ENCODE data around the gene MRPL23. TPM values are rescaled to one million over a fixed set of nuclear protein-coding genes. Genes with fewer than 3 reads are reported as not detected.
A peak's percentile ranks its signal among the peaks of the same experiment; 100 is the strongest.

Gene MRPL23
- total RNA-seq, 1 donor from 2014 or later: 93.6 TPM

DNA sequence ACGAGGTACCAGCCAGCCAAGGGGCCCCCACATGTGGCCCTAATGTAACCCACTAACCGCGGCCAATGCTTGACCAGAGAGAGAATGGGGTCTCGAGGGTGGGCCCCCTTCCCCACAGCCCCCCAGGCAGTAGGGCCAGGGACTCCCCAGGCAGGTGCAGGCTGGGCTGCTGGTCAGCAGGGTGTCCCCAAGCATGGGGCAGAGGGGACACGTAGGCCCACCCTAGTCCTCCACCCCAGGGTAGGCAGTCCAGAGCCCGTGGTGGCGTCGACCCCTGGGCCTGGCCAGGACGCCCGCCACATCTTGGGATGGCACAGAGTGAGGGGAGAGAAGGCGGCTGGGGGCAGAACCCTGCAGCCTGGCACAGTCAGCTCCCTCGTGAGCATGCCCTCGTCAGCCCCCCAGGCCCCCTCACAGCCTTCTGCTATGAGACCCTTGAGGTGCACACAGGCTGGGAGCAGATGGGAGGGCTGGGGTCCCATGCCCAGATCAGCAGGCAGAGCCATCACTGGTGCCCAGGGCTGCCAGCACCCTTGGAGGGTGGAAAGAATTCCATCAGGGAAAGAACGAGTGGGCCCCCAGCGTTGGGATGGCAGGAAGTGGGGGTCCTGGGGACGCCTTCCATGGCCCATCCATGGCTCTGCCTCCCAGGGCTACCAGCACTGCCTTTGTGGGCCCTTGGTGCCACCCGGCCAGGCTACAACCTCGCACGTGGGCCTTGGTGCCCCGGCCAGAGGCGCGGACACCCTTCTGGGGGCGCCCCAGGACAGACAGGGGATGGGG is 21.6 kb upstream of the MRPL23 start:
- TF ChIP-seq, protein P1, sequence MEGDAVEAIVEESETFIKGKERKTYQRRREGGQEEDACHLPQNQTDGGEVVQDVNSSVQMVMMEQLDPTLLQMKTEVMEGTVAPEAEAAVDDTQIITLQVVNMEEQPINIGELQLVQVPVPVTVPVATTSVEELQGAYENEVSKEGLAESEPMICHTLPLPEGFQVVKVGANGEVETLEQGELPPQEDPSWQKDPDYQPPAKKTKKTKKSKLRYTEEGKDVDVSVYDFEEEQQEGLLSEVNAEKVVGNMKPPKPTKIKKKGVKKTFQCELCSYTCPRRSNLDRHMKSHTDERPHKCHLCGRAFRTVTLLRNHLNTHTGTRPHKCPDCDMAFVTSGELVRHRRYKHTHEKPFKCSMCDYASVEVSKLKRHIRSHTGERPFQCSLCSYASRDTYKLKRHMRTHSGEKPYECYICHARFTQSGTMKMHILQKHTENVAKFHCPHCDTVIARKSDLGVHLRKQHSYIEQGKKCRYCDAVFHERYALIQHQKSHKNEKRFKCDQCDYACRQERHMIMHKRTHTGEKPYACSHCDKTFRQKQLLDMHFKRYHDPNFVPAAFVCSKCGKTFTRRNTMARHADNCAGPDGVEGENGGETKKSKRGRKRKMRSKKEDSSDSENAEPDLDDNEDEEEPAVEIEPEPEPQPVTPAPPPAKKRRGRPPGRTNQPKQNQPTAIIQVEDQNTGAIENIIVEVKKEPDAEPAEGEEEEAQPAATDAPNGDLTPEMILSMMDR (IDR thresholded peaks at IDR 0.05; ENCODE audit: borderline replicate concordance): no peak
- Histone ChIP-seq H3K27ac (replicated peaks) (peak overlapping the region; percentile 92), H3K4me1 (peaks cover 80% of the 10 kb centered on the region), H3K4me3 (no peak overlapping the region), H3K9me3 (replicated peaks) (no peaks in the 10 kb centered on the region), H3K27me3 (ENCODE audit: low read depth) (no peaks in the 10 kb centered on the region), H3K36me3 (no peaks in the 10 kb centered on the region)
- intact Hi-C loops (cut with micrococcal nuclease): no loop called here
- no peak for DNase-seq

DNA sequence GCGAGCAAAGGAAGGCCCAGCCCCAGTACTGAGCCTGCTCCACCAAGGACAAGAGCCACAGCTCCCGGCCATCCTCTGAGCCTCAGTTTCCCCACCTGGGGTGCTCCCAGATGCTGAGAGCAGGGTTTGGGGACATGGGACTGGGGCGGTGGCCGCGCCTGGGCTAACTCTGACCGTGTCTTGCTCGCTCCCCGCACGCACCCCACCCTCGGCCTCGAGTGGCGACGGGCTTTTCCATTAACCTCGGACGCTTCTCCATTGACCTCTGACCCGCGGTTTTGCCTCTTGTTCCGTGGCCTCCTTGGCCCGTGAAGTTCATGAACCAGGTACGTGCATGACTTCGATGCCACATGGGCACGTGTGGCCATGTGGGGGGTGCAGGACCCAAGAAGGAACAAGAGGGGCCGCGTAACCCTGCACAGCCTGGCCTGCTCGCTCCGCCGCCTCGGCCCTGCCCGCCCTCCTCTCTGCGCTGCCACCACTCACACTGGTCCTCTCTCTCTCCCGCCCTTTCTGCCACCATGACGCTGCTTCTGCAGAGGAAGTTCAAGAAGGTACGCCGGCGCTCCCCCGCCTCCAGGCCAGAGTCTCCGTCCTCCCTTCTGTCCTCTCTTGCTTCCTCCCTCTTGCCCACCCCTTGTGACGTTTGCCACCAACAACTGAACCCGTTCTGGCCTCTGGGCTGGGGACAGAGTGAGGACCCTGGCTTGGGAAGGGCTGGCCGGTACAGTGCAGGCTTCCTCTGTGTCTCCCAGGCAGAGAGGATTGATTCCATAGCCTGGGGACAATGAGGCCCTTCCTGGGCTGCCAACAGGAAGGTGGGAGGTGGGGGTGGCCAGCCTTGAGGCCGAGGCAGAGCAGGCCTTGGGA is 20.7 kb upstream of the MRPL23 start:
- TF ChIP-seq, protein P1 (IDR thresholded peaks at IDR 0.05; ENCODE audit: borderline replicate concordance): no peak
- intact Hi-C loops (cut with micrococcal nuclease): no loop called here
- Histone ChIP-seq H3K36me3 (no peaks in the 10 kb centered on the region), H3K4me1 (peaks cover 79% of the 10 kb centered on the region), H3K9me3 (replicated peaks) (no peaks in the 10 kb centered on the region), H3K4me3 (peak overlapping the region; percentile 21), H3K27ac (replicated peaks) (peak overlapping the region; percentile 92), H3K27me3 (ENCODE audit: low read depth) (no peaks in the 10 kb centered on the region)
- no peak for DNase-seq

DNA sequence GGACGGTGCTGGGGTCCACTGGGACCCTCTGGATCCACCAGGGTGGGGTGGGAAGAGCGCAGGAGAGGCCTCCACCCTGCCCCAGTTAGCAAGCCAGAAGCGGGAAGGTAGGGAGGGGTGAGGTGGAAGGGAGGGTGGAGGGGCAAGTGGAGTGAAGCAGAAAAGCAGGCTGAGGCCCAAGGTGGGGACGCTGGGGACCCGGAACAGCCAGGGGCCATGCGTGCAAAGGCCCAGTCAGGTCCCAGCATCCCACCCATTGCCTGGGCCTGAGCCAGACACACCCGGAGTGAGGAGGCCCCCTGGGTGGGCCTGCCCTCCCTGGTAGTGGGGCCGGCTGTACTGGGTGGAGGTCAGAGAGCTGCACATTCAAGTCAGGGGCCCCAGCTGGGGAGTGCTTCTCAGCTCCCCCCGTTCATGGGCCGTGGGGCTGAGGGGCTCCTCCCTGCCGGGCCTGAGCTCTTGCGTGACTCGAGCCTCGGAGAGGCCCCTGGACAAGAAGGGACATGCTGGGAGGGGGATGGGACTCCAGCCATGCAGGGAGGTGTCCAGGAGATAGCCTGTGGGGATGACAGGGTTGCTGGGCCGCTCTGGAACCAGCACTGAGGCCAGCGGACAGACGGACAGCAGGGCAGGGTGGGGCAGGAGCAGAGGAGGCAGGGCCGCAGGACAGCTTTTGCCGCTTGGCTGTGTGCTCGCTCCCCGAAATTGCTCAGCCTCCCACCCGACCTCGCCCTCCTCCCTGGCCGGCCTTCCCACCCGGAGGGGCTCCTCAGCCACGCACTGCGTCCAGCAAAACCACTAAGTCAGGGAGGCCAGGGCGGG is 19.9 kb upstream of the MRPL23 start:
- Histone ChIP-seq H3K36me3 (no peaks in the 10 kb centered on the region), H3K4me1 (peaks cover 79% of the 10 kb centered on the region), H3K27ac (replicated peaks) (peak overlapping the region; percentile 92), H3K27me3 (ENCODE audit: low read depth) (no peaks in the 10 kb centered on the region), H3K9me3 (replicated peaks) (no peaks in the 10 kb centered on the region), H3K4me3 (peak overlapping the region; percentile 21)
- TF ChIP-seq, protein P1 (IDR thresholded peaks at IDR 0.05; ENCODE audit: borderline replicate concordance): no peak
- intact Hi-C loops (cut with micrococcal nuclease): no loop called here
- no peak for DNase-seq

DNA sequence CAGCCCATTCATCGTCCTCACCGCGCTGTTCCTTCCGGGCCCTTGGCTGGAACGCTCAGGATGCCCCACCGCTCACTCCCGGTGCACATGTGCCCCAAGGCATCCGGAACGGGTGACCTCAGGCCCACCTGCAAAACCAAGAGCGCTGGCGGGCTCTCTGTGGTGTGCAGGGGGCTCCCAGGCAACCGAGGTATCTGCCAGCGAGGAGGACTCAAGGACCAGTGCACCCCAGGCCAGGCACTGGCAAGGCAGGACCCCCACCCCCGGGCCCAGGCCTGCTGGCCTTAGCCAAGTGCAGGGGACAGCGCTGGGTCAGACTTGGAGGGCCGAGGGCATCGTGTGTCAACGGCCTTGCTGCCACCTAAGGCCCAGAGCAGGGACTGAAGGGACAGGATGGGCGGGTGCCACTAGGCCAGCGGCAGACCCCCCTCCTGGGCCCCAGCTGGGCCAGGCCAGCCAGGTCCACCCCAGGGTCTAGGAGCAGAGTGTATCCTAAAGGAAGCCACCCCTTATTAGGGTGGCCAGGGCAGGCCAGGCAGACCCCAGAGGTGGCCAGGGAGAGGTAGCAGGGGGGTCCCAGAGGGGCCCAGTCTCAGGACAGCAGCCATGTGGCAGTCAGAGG is 19.2 kb upstream of the MRPL23 start:
- Histone ChIP-seq H3K27ac (replicated peaks) (peak overlapping the region; percentile 92), H3K4me1 (peaks cover 74% of the 10 kb centered on the region), H3K27me3 (ENCODE audit: low read depth) (no peaks in the 10 kb centered on the region), H3K36me3 (no peaks in the 10 kb centered on the region), H3K9me3 (replicated peaks) (no peaks in the 10 kb centered on the region), H3K4me3 (peak overlapping the region; percentile 21)
- intact Hi-C loops (cut with micrococcal nuclease): no loop called here
- no peak for DNase-seq
- TF ChIP-seq, protein P1 (IDR thresholded peaks at IDR 0.05; ENCODE audit: borderline replicate concordance): no peak

DNA sequence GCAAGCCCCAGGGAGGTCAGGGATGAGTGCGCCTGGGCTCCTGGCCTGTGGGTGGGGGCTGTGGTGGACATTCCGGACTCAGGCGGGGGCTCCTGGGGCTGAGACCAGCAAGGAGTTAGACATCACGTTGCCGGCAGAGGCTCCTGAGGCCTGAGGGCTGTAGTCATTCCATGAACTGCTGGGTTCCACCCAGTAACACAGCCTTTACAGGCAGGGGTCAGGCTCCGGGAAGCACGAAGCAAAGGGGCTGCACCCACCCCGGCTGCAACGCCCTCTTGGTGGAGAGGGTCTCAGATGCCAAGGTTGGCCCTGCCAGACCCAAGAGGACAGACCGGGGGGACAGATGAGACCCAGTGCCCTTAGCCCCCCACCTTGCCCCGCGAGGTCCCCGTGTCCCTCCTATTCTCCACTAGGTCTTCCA is 18.7 kb upstream of the MRPL23 start:
- Histone ChIP-seq H3K27me3 (ENCODE audit: low read depth) (no peaks in the 10 kb centered on the region), H3K27ac (replicated peaks) (peak overlapping the region; percentile 92), H3K4me1 (peaks cover 69% of the 10 kb centered on the region), H3K9me3 (replicated peaks) (no peaks in the 10 kb centered on the region), H3K36me3 (no peaks in the 10 kb centered on the region), H3K4me3 (no peak overlapping the region)
- TF ChIP-seq, protein P1 (IDR thresholded peaks at IDR 0.05; ENCODE audit: borderline replicate concordance): no peak
- intact Hi-C loops (cut with micrococcal nuclease): no loop called here
- DNase-seq: no peak

Data from left ventricle myocardium inferior (tissue), 1 donor.